NK-92 treated with Interleukin-12 subunit alpha and Interleukin-12 subunit beta, amount 100 ng/mL, for 24 hours (cell line): ENCODE data around the gene UBL4A.
"Not testable (repeated sequence)": the region's sequence is repeated elsewhere in the genome, so short reads cannot be mapped to it uniquely, and the experiment has no call there.

ENCODE experiments used
- DNase-seq: peaks from one replicate; lab custom pipeline; 2025; lab: John Stamatoyannopoulos, UW

UBL4A gene

GRCh38 chrX:154507673-154508383, 21.4 kb upstream of the UBL4A start:
- DNase-seq: no peak

- no peak for DNase-seq
Observed at GRCh38 chrX:154506483-154507332, 20.3 kb upstream of the UBL4A start.

GRCh38 chrX:154505734-154506133, 19.3 kb upstream of the UBL4A start:
- no peak for DNase-seq

- no peak for DNase-seq
Observed at GRCh38 chrX:154502989-154503388, 16.6 kb upstream of the UBL4A start.

- no peak for DNase-seq
Observed at GRCh38 chrX:154502098-154502497, 15.7 kb upstream of the UBL4A start.

GRCh38 chrX:154501423-154501822, 15.0 kb upstream of the UBL4A start:
- not testable (repeated sequence) for DNase-seq

- not testable (repeated sequence) for DNase-seq
Observed at GRCh38 chrX:154496591-154497137, 10.2 kb upstream of the UBL4A start.

GRCh38 chrX:154495472-154495922, 9.1 kb upstream of the UBL4A start:
- no peak for DNase-seq

- DNase-seq: no peak
Observed at GRCh38 chrX:154494715-154495114, 8.3 kb upstream of the UBL4A start.

GRCh38 chrX:154490414-154491083, 4.1 kb upstream of the UBL4A start, which contains the start of gene SLC10A3:
Gene SLC10A3 (minus strand): TSS chrX:154490629. CDS start chrX:154488940, 1,689 bp downstream.
- peak; percentile 87 for DNase-seq

GRCh38 chrX:154490021-154490413, 3.6 kb upstream of the UBL4A start:
- DNase-seq: peak; percentile 55

- no peak for DNase-seq
Observed at GRCh38 chrX:154489182-154489581, 2.8 kb upstream of the UBL4A start.

GRCh38 chrX:154488336-154489075, 2.1 kb upstream of the UBL4A start:
- DNase-seq: no peak

GRCh38 chrX:154487518-154488290, 1.3 kb upstream of the UBL4A start:
- no peak for DNase-seq

- no peak for DNase-seq
Observed at GRCh38 chrX:154486052-154486395, 391 bp downstream of the UBL4A start.

- no peak for DNase-seq
Observed at GRCh38 chrX:154485150-154486051, 1.0 kb downstream of the UBL4A start.

- no peak for DNase-seq
Observed at GRCh38 chrX:154484255-154485149, 1.9 kb downstream of the UBL4A start.

- DNase-seq: no peak
Observed at GRCh38 chrX:154483325-154483724, 3.1 kb downstream of the UBL4A start.

- no peak for DNase-seq
Observed at GRCh38 chrX:154482786-154483185, 3.6 kb downstream of the UBL4A start.
